NCI-H1105 treated with DMSO at 0.1 percent for 48 hours (cell line): ENCODE results near the gene ZIK1.
A peak's percentile ranks its signal among the peaks of the same experiment; 100 is the strongest.

Experiments used
- DNase-seq: peaks from one replicate; lab custom pipeline; 2025; lab: John Stamatoyannopoulos, UW

Gene ZIK1

DNA sequence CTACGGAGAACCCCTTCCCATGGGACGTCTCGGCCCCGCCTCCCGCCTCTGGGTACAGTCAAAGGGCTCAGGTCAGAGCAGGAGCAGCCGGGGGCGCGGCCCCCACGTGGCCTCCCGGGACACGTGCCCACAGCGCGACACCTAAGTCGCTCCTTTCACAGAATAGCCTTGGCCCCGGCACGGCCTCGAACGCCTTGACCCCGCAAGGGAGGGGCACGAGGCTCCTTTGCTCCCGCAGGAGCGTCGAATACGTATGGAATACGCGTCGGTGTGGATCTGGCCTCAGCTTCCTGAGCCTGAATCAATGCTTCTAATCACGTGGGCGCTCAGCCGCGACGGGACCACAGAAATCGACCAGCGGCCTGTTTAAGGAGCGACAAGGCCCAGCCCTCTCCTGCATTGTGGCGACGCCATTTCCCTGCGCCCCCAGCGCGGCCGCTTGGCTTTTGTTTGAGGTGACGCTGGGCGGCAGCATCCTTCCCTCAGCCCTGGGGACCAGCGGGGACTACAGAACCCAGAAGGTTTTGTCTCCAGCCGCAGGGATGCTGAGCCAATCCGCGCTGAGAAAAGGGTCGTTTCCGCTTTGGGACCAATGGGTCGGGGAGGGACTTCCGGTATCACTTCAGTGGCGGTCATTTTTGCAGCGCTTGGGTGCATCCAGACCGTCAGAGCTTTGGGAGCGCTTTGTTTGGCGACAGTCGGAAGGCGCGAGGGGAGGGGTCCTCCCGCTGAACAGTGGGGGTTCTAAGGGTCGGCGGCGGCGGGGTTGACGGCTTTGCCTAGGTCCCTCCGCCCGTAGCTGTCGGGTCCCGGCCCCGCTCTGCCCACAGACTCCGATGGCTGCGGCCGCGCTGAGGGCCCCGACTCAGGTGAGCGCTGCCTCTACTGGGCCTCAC lies at the start of gene ZIK1:
Gene ZIK1 (plus strand): TSS at position 625 of the 896 bp plus-strand sequence. CDS start 212 bp downstream, at position 837.
- DNase-seq, result peak; percentile 84

DNA sequence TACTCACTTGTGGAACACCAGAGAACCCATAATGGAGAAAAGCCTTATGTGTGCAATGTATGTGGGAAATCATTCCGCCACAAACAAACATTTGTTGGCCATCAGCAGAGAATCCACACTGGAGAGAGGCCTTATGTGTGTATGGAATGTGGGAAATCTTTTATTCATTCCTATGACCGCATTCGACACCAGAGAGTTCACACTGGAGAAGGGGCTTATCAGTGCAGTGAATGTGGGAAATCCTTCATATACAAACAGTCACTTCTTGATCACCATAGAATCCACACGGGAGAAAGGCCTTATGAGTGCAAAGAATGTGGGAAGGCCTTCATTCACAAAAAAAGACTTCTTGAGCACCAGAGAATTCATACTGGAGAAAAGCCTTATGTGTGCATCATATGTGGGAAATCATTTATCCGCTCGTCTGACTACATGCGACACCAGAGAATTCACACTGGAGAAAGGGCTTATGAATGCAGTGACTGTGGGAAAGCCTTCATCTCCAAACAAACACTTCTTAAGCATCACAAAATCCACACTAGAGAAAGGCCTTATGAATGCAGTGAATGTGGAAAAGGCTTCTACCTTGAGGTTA lies 45.9 kb upstream of the ZIK1 start:
- DNase-seq, result no peak

DNA sequence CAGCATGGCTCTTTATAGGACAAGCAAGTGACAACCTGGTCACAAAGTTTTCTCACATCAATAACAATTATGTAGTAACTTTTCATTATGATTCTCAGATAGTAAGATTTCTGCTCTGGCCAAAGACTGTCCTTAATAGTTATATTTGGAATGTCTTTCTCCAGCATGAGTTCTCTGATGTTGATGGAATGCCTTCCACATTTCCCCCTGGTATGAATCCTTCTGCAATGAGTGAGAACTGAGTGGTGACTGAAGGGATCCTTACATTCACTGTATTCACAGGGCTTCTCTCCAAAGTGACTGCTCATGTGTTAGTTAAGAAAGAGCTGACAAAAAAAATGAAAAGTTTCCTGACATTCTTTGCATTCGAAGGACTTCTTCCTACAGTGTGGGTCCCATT lies 37.4 kb upstream of the ZIK1 start:
- DNase-seq, result no peak

DNA sequence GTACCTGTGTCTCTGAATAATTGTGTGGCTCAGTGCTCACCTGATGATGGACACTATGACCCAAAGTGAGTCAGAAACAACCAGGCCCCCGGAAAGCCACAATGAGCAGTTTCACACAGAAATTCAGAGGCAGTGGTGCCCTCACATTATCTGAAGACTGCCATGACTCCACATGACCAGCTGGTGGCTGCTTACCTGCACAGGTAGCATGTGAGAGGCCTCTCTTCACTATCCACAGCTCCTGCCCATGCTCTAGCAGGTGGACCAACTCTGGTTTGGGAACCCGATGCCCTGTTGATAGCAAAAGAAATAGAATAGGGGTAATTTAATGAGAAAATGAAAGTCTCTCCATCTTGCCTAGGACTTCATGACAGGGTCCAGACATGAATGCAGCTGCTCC lies 31.5 kb upstream of the ZIK1 start:
- DNase-seq, result no peak

DNA sequence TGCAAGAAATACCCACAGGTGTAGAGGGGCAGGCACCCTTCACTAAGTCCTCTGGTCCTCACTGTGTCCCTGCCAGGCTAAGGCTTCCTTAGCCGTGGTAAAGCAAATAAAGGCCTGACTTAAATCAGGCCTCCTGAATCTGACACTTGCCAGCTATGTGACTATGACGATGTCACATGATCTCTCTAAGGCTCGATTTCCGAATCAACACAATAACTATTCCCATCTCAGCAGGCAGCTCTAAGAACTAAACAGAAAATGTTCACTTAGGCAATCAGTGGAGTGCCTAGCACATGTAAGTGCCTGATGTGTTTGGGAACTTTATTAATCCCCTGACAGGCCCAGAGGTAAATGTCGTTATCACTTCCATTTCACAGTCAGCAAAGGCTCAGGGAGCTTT lies 26.3 kb upstream of the ZIK1 start:
- DNase-seq, result no peak

DNA sequence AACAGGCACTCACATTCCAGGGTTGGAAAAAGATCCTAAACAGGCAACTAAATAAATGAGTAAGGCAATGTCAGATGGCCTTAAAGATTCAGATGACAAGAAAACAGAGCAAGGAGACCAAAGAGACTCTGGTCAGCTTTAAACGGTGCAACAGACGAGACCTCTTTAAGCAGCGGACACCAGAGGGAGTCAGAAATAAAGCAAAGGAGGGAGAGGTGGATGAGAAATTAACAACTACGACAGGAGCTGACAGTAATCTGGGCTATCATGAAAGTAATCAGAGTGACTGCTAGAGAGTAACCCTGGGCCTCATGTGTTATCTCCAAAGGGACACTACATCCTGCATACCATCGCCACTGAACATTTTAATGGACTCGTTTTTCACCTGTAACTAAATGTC lies 25.4 kb upstream of the ZIK1 start:
- no peak for DNase-seq

DNA sequence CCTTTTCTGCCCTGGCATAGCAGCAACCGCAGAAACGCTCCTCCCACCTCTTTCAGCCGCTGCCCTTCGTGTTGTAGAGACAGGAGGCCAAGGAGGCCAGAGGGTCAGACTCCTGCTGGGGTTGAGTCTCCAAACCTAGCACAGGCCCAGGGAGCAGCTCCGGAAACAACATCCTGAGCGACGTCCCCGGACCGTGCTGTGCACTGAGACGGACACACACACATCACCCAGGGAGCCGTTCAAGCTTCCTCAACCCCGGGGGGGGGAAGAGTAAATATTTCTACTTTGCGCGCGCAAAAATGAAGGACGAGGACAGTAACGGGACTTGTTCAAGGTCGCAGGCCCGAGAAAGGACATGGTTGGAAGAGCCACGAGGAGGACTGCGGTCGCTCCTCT lies 24.9 kb upstream of the ZIK1 start:
- no peak for DNase-seq

DNA sequence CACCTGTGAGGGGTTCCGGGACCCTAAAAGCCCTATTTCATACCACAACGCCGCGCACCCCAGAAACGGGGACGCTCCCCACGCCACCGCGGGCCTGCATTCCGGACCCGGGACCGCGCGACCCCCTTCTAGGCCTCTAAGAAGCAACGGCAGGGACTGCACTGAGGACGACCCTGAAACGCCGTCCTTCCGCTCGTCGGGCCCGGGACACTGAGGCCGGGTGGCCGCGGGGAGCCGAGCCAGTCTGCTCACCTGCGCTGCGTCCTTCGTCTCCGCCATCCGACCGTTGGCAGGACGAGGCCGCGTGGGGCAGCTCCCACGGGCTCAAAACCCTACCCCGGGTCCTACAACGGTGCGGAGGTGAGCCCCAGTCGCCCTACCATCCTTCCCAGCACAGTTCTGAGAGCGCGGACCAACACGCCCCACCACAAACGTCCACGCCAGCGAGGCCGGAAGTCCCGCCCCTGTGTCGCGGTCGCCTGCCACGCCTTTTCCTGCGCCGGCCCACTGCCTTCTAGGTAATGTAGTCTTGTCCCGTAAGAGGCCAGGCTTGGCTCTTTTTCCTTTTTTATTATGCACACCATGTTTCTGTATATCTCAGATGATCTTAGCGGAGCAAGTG lies 24.4 kb upstream of the ZIK1 start, which contains the start of gene ZNF550:
Gene ZNF550 (minus strand): TSS at position 460 of the 622 bp plus-strand sequence. CDS start 181 bp downstream, at position 279.
- DNase-seq, result peak; percentile 85

DNA sequence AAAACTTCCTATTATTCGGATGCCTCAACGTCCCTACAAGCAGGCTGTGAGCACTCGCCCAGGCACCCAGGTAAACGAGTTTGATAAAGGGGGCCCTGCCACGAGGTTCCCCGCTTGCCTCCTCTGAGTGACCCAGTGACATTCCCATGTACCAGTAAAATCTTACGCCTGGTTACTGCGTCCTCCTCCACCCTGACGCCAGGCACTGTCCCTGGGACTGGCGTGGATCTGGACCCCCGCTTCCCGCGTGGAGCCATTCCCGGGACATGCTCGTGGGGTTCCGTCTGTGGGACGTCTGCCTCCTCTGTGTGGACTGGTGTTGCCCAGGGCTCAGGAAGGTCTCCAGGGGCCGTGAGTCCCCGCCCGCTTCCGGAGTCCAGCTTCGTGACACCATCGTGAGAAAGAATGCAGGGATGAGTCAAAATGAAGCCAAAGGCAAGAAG lies 23.9 kb upstream of the ZIK1 start:
- no peak for DNase-seq

DNA sequence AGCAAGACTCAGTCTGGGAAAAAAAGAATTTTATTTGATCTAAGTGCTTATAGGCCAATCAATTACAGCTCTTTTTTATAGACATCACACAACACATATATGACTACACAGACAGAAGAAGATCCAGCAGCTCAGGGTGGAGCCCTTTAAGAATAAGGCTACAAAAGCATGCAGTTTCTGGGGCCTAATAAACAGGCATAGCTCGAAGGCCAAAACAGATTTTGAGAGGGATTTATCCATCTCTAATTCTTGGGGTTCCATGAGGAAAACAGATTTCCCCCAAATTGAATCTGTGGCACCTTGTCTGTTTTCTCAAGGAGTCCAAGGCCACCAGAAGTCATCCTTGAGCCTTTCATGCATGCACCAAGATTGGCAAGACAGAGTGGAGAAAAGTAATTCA lies 20.4 kb upstream of the ZIK1 start:
- DNase-seq, result no peak

DNA sequence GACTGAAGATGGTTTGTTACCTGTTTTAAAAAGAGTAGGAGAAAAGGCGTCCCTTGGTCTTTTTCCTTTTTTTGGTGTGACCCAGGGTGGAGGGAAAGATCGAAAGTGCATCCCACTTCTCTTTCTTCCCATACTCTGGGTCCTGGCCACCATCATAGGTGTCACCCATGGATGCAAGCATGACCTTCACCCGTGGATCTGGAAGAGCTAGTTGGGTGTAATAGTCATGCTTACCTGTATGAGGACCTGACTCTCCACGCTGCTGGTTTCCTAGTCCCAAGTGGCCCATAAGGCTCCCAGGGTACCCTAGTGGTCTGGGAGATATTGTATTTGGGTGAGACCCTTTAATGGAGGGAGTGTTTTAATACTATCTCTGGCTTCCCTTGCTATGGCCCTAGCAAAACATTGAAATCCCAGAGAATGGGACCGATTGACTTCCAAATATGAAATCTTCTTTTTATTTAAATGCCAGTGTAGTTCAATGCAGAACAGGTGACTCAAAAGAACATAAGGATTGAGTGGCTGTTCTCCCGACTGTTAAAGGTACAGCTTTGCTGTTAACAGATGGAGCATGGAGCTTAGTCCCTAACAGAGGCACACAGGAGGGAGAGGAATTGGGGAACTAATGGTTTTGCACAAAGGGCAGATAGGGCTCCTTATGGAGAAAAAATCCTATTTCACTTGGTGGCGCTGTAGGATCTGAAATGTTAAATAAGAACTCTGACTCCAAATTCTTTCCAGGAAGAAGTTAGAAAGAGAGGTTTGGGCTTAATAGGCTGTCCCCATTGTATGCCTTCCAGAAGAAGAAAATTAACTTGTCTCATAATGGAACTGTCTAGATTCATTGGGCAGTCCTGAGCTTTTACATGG lies 17.3 kb upstream of the ZIK1 start:
- peak; percentile 7 for DNase-seq

DNA sequence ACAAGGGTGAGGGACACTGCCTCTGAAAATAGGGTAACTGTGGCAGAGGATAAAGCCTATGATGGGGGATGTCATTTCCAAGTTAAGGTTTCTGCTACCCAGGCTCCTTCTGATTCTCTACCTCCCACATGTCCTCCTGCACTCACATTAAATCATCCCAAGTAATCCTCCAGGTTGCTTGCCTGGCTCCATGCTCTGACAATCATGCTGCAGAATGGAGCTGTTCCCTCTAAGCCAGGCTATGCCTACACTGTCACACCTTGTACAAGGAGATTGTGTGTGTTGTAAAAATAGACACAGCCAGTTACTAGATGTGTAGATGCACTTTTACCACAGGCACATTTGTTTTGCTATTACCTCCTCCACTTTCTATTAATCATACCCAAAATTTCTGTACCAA lies 13.2 kb upstream of the ZIK1 start:
- DNase-seq, result no peak

DNA sequence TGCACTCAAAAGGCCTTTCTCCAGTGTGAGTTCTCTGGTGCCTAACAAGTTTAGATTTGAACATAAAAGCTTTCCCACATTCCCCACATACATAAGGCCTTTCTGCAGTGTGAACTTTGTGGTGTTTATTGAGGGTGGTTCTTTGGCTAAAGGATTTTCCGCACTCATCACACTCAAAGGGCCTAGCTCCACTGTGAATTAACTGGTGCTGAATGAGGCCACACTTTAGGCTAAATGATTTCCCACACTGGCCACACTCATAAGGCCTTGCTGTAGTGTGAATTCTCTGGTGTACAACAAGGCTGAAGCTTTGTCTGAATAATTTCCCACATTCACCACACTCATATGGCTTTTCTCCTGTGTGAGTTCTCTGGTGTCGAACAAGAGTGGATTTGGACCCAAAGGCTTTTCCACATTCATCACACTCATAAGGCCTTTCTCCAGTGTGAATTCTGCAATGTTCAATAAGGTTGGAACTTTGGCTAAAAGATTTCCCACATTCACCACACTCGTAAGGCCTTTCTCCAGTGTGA lies 11.5 kb upstream of the ZIK1 start:
- DNase-seq, result no peak

DNA sequence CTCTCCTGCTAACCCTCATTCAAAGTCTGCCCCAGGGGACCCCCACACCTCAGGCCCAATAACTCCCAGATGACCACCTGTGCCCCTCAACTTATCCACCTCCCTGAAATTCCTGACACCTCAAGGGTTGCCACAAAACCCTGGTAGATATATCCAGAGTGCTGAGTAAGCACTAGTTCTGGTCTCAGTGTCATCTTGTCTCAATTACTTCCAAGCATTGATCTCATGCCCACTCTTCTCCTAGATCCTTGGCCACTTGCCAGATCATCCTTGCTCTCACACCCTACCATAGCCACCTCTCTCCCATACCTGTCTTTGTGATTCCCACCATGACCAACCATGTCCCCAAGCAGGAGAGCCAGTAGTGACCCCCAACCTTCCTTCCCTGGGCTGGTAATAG lies 7.3 kb upstream of the ZIK1 start:
- DNase-seq, result no peak

DNA sequence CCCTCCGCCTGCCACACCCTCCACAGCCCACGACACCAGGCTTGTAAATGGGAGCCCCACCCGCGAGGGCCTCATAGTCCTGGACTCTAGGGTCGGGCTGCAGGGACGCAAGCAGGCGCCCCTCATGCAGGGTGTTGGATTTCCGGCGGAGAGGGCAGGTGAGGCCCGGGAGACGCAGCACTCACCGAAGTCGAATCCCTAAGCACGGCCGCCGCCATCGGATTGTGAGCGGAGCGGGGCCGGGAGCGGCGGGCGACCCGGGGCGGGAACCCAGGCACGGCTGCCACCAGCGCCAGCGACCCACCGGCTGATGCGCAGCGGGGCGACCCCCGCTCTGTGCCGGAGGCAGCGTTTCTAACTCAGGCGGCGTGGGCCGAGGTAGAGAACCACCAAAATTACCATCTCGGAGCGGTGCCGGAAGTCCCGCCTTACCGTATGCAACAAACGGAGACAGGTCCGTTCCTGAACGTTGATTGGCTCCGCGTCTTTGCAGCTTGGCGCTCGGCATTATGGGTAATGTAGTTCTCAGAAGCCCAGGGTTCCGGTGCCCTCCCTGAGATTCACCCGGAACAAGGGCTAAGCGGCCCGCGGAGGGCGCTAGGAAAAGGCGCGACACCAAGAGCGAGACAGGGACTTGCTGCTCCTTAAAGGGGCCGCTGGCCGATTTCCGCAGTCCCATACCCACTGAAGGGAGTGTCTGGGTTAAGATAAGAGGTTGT lies 5.3 kb upstream of the ZIK1 start, which contains the start of gene ZNF416:
Gene ZNF416 (minus strand): TSS at position 425 of the 719 bp plus-strand sequence. CDS start 207 bp downstream, at position 218.
- DNase-seq, result peak; percentile 99

DNA sequence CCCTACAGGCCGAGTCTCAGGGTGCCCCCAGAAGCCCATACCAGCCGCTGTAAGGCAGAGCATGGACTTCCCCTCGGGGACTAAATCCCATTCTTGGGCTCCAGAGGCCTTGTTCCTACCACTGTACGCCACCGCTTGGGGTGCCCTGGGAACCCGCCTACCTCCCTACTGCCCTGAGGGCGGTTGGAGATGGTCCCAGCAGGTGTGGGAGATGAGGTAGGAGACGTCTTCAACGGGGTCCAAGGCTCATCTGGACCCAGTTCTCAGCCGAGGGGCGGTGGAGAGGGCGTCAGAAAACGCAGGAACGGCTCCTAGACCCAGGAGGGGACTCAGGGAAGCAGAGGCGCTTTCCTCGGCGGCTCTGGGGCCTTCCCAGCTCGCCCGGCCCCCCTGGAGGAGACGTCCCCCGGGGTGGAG lies 833 bp upstream of the ZIK1 start:
- DNase-seq, result no peak

DNA sequence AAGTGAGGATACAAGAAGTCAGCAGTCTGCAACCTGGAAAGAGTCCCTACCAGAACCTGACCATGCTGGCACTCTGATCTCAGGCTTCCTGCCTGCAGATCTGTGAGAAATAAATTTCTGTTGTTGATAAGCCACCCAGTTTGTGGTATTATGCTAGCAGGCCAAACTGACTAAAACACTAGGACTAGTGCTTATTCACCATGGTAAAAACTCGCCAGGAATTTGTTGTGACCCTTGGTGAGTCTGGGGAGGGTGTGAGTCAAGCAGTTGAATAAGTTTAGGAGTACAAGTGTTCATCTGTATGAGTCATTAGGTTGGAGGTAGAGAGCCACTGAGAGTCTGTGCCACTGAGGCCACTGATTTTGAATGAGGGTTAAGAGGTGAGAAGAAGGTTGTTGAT lies 3.6 kb downstream of the ZIK1 start:
- DNase-seq, result no peak

DNA sequence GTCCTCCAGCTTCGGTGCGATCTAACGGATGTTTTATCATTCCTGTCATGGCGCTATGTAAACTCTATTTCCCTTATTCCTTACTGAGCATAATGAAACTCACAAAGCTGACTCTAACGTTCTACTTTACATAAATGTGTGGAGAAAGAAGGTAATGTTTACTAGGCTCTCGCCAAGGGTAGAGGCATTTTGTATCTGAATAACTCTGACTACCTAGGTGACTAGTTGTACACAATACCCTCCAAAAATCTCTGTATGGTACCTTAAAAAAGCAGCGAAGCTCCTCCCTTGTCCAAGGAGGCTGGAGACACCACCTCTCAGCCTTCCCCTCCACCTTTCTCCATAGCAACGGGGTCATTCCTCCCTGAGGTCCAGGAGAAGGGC lies 15.4 kb downstream of the ZIK1 start:
- no peak for DNase-seq

DNA sequence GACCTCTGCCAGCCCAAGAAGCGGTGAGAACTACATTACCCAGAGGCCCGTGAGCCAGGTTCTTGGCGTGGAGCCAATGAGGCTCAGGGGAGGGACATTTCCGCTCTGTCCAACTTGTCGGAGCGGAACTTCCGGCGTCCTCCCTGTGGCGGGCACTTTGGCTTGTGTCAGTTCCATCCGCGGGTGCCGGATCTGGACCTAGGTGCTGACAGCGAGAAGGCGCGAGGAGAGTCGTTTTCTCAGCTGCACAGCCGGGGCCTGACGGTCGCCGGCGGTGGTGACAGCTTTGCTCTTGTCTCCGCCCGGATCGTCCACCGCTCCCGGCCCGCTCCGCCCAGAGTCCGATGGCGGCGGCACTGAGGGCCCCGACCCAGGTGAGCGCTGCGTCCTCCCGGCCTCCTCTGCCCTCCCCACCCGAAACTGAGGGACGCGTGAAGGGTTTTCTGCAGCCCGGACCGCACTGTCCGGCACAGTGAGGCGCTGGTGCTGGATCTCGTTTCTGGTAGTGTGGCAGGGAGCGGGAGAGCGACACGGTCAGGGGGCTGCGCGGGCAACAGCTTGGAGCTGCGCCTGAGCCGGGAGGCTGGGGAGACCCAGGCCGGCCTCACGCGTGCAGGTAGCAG lies 15.9 kb downstream of the ZIK1 start, which contains the start of gene ZNF530:
Gene ZNF530 (plus strand): TSS at position 125 of the 623 bp plus-strand sequence. CDS start 4,461 bp downstream, outside the sequence.
- peak; percentile 93 for DNase-seq

DNA sequence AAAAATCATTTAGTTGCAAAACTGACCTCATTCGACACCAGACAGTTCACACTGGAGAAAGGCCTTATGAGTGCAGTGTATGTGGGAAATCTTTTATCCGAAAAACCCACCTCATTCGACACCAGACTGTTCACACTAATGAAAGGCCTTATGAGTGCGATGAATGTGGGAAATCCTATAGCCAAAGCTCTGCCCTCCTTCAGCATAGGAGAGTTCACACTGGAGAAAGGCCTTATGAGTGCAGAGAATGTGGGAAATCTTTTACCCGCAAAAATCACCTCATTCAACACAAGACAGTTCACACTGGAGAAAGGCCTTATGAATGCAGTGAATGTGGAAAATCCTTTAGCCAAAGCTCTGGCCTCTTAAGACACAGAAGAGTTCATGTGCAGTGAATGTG lies 23.0 kb downstream of the ZIK1 start:
- DNase-seq, result no peak
